Measurements from ENCODE around the gene FAM193B.

DNA sequence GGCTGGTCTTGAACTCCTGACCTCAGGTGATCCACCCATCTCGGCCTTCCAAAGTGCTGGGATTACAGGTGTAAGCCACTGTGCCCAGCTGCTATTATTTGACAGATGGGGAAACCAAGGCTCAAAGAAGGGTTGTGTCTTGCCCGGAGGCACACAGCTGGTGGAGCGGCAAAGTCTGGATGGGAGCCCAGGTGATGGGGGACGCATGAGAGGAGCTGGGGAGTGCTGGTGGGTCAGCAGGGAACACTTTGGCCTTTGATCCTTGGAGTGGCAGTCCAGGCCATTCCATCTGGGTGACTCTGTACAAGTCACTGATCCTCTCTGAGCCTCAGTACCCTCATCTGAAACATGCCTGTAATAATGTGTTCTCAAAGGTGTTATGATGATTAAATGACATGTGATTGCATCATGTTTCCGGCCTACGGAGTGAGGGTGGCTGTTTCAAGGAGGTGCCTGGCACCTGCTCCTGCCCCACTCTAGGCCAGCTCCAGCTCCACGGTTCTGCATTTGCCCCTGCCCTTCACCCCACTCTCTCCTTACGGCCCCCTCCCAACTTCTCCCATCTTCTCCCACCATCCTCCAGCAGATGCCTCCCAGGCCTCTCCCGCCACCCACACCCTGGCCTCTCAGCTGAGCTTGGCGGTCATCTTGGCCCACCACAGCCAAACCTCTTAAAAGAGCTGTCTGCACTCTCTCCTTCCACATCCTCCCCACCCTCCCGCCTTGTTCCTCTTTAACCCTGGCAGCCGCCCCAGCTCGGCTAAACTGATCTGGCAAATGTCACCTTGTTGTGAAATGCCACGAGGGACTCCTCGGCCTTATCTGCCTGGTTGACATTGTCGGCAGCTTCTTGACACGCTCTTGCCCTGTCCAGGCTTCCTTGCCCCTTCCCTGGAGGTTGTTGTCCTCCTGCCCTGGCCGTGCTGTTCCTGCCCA is 75.4 kb downstream of the FAM193B start:
- no peak for TF ChIP-seq CTCF (IDR thresholded peaks at IDR 0.05)
- no peak for TF ChIP-seq POLR2A (IDR thresholded peaks at IDR 0.05)

All from uterus (tissue), 2 donors.